ENCODE data around the gene GAN.
"Not testable (repeated sequence)": the region's sequence is repeated elsewhere in the genome, so short reads cannot be mapped to it uniquely, and the experiment has no call there.

The GAN gene

DNA sequence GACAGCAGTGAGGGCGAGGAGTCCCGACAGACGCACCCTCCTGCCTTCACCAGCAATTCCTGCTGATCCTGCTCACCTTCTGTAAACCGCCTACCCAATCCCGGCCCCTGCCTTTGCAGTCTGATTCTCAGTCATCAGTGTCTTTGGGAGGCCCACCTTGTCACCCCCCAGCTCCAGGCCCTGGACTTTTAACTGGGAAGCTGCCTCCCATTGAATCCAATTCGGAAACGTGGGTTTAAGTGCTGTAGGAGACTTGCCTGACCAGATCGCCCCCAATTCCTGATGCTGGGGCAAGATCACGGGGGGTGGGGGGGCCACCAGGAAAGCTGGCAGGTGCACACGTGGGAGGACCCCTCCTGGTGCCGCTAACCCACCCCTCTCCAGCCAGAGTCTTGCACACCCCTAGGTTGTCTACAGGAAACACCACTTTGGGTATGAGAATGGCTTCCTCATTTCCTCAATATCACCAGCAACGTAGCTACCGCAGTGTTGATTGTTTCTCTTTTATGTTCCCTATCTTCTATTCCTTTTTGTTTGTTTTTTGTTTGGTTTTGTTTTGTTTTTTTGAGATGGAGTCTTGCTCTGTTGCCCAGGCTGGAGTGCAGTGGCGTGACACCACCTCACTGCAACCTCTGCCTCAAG, 83.2 kb downstream of the GAN start:
- no peak for DNase-seq (ENCODE audit: low read depth, low spot score)

DNA sequence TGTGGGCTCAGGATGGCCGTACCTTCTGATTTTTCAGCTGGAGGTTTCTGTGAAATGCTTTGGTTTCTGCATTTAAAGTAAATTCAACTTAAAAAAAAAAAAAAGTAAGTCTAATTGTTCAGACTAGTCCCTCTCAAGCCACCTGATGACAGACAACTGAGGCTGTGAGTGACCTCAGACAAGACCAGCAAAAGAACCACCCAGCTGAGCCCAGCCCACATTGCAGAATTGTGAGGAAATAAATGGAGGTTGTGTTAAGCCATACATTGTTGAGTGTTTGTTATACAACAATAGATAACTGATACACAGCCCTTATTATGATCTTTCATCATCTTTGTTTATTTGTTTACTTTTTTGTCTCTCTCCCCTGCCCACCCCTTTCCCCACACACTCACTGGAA, 85.1 kb downstream of the GAN start:
- DNase-seq (ENCODE audit: low read depth, low spot score): no peak

DNA sequence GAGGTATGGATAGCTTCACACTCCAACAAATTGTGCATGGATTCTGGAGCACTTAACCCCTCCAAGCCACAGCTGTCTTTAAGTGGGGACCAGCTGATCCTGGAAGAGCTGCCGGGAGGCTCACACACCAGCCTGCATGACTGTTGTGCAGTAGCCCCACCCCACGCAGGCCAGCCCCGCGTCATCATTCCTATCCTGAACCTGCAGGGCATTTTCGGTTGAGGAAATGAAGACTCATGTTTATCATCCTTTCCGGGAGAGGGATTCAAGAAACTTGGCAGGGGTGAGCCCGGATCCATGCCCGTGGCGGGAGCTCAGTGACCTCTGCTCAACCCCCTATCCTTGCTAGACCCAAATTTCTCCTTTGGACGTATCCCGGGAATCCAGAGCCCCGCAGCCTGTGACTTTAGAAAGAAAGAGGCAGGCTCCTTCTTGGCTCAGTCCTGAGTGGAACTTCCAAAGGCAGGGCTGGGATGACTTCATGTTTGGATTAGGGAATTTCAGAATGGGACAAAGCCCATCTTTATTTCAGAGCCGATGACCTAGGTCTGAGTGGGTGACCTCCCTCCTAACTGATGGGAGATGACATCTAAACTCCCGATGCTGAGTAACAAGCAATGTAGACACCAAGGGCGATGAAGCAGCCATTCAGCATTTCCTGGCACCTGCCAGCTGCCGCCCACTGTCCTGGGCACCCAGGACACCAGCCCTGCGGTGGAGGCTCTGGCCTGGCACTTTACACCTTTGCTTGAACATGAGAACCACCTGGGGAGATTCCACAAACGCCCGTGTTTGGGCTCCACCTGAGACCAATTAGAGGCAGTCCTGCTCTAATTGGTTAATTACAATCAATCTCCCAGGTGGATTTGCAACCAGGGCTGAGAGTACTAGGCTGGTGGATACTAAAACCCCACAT, 86.5 kb downstream of the GAN start:
- peak; percentile 53 for DNase-seq (ENCODE audit: low read depth, low spot score)

DNA sequence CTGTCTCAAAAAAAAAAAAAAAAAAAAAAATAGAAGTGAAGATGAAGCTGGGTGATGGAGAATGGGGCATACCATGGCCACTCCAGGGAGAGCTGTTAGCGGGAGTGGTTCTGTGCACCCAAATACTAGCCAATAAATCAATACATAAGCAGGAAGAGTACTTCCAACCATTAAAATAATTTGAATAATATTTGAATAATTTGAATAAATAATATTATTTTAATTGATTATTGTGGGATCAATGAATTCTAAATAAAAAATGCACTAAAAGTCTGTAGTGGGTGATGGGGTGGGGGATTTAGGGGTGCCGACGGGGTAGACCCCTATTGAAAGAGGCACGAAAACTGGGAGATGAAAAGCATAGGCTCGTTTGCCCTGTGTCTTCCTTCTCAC, 88.4 kb downstream of the GAN start:
- DNase-seq (ENCODE audit: low read depth, low spot score): no peak

DNA sequence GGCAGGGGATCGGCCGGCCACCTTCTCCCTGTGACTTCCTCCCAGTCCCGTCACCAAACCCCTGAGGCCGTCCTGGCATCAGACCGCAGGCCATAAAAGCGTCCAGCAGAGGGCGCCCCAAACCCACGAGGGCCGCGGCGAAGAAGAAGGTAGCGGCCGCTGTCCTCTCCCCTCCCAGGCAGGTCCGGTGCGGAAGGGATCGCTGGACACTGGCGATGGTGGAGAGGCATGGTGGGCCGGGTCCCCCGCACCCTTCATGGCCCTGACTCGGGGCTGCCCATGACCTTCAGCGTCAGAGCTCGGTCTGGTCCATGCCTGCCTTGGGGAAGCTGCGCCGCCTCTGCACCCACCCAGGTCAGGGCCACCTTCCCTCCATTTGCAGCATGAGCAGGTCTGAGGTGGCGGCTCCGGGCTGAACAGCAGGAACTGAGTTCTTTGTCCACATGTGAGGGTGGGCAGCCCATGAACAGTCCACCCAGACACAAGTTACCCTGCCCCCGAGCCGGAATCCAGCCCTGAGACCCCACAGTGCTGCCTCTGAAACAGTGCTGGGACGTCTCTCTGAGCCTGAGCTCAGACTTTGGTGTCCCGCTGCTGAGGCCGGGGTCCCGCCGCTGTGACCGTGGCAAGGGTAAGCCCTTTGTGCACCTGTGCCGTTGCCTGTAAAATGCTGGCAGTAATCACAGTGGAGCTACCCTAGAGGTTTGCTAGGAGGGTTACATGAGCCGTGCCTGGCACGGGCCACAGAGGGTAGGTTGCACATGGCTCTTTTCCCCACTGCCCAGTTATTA, 89.0 kb downstream of the GAN start:
- DNase-seq (ENCODE audit: low read depth, low spot score): peak; percentile 95

DNA sequence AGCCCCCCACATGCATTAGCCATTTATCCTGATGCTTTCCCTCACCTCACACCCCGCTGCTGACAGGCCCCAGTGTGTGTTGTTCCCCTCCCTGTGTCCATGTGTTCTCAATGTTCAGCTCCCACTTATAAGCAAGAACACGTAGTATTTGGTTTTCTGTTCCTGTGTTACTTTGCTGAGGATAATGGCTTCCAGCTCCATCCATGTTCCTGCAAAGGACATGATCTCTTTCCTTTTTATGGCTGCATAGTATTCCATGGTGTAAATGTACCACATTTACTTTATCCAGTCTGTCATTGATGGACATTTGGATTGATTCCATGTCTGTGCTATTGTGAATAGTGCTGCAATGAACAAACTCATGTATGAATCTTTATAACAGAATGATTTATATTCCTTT, 90.2 kb downstream of the GAN start:
- DNase-seq (ENCODE audit: low read depth, low spot score): not testable (repeated sequence)

DNA sequence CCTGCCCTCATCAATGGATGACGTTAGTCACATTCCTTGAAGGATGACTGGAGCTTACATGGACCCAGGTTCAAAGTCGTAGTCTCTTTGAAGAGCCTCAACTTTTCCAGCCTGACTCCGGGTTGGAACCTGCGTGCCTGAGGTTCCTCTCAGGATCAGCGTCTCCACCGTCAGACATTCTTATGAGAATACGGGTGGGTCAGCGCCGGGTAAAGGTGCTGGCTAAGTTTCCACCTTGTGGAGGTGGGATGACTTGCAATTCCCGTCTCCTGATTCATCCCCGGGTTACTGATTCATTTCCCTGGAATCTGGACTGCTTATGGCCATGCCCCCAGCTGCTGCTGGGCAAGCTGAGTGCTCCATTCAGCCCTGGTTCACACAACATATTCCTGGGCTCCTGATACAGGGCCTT, 90.9 kb downstream of the GAN start:
- DNase-seq (ENCODE audit: low read depth, low spot score): peak; percentile 91

DNA sequence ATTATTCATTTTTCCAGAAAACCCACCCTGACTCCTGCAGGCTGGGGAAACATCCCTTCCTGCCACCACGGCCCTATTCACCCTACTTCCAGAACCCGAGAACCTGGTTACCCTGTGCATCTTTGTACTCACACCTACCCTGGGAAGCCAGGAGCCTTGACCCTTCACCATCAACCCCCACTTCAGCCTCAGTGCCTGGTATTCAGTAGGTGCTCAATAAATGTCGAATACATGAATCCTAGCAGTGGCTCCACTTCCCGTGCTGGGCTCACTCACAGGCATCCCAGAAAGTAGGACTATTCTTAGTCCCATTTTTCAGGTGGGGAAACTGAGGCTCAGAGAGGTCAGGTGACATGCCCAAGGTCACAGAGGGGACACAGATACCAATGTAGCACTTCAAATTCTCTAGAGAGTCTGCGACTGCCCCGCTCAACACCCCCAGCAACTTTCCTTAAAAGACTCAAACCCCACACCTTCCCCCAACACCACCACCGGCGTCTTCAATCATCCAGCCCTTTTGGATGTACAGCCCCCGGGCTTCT, 93.7 kb downstream of the GAN start:
- DNase-seq (ENCODE audit: low read depth, low spot score): no peak

DNA sequence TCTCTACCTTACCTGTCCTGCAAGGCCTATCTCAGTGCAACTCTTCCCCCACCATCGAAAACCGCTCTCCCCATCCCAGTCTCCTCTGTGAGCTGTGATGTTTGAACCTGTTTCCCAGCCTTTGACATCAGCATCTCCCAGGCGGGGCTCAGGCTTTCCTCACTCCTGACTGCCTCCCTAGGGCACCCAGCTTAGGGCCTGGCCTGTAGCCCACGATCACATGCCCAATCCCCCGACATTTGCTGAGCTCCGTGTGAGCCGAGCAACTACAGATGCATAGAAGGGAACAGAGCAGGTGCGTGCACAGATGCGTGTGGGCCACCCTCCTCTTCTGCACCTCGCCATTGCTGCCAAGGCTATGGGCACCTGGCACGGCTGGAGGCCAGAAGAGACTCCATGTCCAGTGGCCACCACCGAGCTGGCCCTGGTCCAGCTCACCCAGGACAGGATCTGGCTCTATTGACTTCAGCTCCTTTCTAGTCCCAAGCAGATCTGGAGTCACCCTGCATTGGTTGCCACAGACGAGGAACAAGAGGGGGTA, 94.3 kb downstream of the GAN start:
- DNase-seq (ENCODE audit: low read depth, low spot score): no peak

DNA sequence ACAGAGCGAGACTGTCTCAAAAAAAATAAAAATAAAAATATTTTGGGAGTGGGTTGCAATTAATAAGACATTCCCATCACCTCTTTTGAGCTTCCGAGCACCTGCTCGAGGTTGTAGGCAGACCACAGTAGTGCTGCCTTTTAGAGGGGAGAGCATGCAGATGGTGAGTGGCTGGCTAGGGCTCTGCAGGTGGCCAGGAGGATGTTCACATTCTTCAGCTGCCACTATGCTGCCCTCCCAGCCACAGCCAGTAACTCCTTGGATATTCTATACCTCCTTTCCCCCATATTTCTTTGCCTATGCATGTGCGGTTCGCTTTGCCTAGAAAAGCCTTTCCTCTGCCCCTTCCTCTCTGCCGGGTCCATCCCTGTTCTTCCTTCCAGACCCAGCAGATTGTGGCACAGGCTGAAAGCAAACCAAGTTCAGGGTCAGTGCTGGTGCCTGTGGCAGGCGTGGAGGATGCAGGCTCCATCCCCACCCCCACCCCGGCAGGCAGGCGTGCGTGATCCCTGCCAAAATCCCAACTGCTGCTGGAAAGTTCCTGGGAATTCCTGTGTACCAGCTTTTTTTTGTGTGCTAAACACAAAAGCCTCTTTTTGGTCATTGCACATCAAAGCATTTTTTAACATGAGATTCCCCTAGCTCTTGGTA, 96.0 kb downstream of the GAN start:
- DNase-seq (ENCODE audit: low read depth, low spot score): no peak

DNA sequence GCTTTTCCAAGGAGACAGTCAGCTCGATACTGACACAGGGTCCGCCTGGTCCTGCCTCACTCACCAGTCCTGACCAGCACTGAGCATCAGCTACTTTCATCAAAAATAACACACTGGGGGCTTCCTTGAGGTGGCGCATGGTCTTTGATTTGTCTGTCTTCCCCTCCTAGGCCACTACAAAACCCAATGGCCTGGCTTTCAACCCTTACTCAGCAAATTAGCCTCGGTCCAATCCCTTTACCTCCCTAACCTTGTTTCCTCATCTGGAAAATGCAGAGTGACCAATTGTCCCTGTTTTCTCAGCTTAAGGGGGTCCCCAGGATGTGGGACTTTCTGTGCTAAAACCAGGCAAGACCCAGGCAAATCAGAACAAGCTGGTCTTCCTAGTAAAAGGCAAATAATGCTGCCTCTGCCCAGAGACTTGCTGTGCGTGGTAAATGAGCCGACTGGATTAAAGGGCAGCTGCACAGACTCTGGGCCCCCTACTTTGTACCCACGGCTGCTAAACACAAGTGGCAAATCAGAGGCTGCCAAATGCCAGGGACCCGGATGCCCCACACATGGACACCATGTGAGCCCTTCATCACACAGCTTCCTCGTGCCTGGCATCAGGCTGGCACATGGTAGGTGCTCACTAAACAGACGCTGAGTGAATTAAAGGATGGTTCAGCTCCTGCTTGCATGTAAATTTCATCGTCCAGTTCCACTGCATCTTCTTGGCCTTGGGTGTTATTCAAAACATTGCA, 98.7 kb downstream of the GAN start:
- DNase-seq (ENCODE audit: low read depth, low spot score): no peak

DNA sequence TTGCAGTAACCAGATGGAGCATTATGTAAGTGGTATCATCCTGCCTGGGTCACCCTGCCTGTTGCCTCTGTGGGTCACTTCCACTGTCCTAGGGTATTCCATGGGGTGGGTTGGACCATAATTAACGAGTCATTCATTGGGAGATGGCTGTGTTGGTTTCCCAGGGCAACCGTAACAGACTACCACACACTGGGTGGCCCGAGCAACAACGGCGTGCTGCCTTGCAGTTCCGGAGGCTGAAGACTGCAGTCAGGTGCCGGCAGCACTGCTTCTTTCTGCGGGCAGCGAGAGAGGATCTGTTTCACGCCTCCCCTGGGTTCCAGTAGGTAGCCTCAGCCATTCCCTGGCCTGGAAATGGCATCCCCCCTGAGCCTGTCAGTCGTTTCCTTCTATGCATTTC, 101.0 kb downstream of the GAN start:
- peak; percentile 64 for DNase-seq (ENCODE audit: low read depth, low spot score)

DNA sequence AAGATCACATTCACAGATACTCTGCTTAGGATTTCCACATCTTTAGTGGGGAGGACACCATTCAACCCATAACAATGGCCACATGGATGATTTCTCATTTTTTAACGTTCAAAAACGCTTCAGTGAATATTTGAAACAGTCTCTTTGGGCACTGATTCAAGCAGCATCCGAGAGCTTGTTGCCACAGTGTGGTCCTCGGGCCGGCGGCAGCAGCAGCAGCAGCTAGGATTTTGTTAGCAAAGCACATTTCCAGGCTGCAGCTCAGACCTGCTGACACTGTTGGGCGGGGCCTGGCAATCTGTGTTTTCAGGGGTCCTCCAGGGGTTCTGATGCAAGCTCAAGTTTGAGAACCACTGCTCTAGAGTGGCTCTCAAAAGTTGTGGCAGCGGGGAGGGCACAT, 102.0 kb downstream of the GAN start:
- no peak for DNase-seq (ENCODE audit: low read depth, low spot score)

DNA sequence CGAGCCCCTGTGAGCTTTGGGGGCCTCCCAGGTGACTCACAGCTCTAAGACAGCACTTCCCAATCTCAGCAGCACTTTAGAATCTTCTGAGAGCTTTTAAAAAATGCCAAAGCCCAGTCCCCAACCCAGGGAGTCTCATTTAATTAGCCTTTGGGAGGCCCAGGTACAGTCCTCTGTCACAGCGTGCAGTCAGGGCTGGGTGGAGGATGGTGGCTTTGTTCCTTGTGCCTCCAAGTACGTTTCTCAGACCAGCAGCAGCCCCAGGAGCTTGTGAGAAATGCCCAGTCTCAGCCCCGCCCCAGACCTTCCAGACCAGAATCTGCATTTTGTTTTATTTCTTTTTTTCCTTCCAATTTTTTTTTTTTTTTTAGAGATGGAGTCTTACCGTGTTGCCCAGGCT, 102.4 kb downstream of the GAN start:
- DNase-seq (ENCODE audit: low read depth, low spot score): no peak

DNA sequence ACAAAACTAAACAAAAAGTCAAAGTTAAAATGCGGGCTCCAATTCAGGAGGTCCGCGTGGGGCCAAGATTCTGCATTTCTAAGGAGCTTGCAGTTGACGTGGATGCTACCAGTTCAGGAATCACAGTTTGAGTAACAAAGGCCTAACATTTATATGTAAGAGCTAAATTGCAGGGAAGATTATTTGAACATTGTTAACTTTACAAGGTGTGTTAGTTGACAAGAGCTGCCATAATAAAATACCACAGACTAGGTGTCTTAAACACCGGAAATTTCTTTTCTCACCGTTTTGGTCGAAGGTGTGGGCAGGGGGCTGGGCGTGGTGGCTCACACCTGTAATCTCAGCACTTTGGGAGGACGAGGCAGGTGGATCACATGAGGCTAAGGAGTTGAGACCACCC, 105.0 kb downstream of the GAN start:
- no peak for DNase-seq (ENCODE audit: low read depth, low spot score)

DNA sequence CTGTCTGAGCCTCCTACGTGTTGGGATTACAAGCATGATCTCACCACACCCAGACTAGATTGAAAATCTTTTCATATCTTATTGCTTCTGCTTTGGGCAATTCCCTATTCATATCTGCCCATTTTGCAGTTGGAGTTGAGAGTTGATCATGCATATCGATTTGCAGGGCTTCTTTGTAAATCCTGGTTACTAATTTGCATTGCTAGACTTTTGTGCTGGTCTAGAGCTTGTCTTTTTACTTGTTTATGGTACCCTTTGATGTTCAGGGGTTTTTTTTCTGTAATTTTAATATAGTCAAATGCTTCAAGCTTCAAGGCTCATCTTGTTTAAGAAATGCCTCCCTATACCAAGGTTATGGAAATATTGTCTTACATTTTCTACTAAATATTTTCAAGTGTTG, 106.4 kb downstream of the GAN start:
- no peak for DNase-seq (ENCODE audit: low read depth, low spot score)

DNA sequence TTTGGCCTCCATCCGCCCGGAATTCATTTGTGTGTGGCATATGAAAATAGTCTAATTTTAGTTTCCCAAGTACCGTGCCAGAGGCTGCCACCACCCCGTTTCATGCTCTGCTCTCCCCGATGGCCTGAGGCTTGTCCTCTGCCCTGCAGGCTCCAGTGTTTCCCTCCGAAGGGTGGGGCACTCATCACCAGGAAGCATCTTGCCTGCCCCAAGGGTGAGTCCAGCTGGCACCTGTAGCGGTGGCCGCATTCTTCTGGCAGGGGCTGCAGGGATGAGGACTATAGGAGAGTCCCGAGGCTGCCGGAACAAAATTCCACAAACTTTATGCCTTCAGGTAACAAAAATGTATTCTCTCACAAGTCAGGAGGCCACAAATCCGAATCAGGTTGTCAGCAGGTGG, 106.8 kb downstream of the GAN start:
- DNase-seq (ENCODE audit: low read depth, low spot score): peak; percentile 29

DNA sequence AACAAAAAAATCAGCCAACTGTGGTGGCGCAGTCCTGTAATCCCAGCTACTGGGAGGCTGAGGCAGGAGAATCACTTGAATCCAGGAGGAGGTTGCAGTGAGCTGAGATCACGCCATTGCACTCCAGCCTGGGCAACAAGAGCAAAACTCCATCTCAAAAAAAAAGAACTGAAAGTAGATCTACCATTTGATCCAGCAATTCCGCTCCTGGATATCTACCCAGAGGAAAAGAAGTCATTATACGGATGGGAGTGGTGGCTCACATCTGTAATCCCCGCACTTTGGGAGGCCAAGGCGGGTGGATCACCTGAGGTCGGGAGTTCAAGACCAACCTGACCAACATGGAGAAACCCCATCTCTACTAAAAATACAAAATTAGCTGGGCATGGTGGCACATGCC, 107.4 kb downstream of the GAN start:
- not testable (repeated sequence) for DNase-seq (ENCODE audit: low read depth, low spot score)

DNA sequence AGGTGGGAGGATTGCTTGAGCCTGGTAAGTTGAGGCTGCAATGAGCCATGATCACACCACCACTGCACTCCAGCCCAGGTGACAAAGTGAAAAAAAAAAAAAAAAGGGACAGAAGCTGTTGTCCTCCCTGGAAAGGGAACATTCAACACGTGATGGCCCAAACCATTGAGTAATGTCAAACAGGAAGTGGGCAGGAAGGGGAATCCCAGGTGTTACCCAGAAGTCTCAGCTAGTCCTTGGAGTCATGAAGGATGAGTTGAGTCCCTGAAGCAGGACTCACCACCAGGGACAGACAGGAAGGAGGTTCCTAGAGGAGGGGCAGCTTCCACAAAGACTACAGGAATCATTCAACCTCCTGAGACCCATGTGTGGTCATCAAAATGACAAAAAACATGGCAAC, 110.0 kb downstream of the GAN start:
- DNase-seq (ENCODE audit: low read depth, low spot score): no peak

DNA sequence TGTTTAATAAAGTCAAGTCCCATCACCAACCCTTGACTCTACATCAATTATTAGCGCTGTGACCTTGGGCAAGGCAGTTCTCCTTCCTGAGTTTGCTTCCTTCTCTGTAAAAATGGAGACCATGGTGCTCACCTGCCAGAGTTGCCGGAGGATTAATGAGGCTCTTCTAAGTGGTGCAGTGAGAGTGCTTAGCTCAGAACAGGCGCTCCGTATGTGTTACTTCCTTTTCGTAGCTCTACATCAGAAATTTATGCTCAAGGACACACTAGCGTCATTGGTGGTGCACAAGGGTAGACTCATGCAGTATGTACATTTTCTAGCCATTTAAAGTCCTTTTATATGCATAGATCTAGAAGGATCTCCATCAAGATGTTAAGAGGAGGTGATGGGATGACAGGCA, 112.5 kb downstream of the GAN start:
- no peak for DNase-seq (ENCODE audit: low read depth, low spot score)
